ENCODE data around the gene NAV2.

GRCh38 chr11:19910931-19911330 lies 198.3 kb downstream of the NAV2 start:
- TF ChIP-seq, protein P1, sequence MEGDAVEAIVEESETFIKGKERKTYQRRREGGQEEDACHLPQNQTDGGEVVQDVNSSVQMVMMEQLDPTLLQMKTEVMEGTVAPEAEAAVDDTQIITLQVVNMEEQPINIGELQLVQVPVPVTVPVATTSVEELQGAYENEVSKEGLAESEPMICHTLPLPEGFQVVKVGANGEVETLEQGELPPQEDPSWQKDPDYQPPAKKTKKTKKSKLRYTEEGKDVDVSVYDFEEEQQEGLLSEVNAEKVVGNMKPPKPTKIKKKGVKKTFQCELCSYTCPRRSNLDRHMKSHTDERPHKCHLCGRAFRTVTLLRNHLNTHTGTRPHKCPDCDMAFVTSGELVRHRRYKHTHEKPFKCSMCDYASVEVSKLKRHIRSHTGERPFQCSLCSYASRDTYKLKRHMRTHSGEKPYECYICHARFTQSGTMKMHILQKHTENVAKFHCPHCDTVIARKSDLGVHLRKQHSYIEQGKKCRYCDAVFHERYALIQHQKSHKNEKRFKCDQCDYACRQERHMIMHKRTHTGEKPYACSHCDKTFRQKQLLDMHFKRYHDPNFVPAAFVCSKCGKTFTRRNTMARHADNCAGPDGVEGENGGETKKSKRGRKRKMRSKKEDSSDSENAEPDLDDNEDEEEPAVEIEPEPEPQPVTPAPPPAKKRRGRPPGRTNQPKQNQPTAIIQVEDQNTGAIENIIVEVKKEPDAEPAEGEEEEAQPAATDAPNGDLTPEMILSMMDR (optimal IDR thresholded peaks at IDR 0.05 in 1 of 3, IDR thresholded peaks at IDR 0.05 in 1 of 3, conservative IDR thresholded peaks at IDR 0.05 in 1 of 3; ENCODE audit: extremely low read depth in 1 of 3, insufficient read depth in 2 of 3, low read length in 3 of 3) = no peak
- TF ChIP-seq EZH2 (IDR thresholded peaks at IDR 0.05; ENCODE audit: low read length) = no peak
